ENCODE results near the gene ZNHIT1. TPM values are rescaled to one million over a fixed set of nuclear protein-coding genes. Genes with fewer than 3 reads are reported as not detected.

The ZNHIT1 gene
- total RNA-seq, 2 donors from 2014 or later = 65.3 to 69.6 TPM

GRCh38 chr7:101233907-101234547 lies 16.1 kb downstream of the ZNHIT1 start:
- Histone ChIP-seq H3K4me3 (no peak overlapping the region), H3K36me3 (no peaks in the 10 kb centered on the region), H3K27ac (no peak overlapping the region), H3K4me1 (peaks cover 0 to 39% of the 10 kb centered on the region in 2 donors), H3K27me3 (no peaks in the 10 kb centered on the region), H3K9me3 (no peaks in the 10 kb centered on the region)
- DNase-seq (ENCODE audit: low spot score) = no peak
- no peak for TF ChIP-seq CTCF (IDR thresholded peaks at IDR 0.05)

- Histone ChIP-seq H3K36me3 (peaks cover 4% of the 10 kb centered on the region), H3K4me1 (peaks cover 0 to 45% of the 10 kb centered on the region in 2 donors), H3K27ac (no peak overlapping the region), H3K4me3 (no peak overlapping the region), H3K27me3 (no peaks in the 10 kb centered on the region), H3K9me3 (no peaks in the 10 kb centered on the region)
- no peak for DNase-seq (ENCODE audit: low spot score)
- no peak for TF ChIP-seq CTCF (IDR thresholded peaks at IDR 0.05)
Observed at GRCh38 chr7:101234636-101235035, 16.7 kb downstream of the ZNHIT1 start.

- no peak overlapping the region for H3K27ac ChIP-seq
- H3K4me3 ChIP-seq = no peak overlapping the region
- H3K27me3 ChIP-seq = no peaks in the 10 kb centered on the region
- peak in 1 of 2 donors; percentile 42 for TF ChIP-seq CTCF (IDR thresholded peaks at IDR 0.05)
- peaks cover 8% of the 10 kb centered on the region for H3K36me3 ChIP-seq
- DNase-seq (ENCODE audit: low spot score) = no peak
- no peaks in the 10 kb centered on the region for H3K9me3 ChIP-seq
- peaks cover 0 to 49% of the 10 kb centered on the region in 2 donors for H3K4me1 ChIP-seq
Observed at GRCh38 chr7:101235050-101235449, 17.1 kb downstream of the ZNHIT1 start.

GRCh38 chr7:101235522-101235921 lies 17.6 kb downstream of the ZNHIT1 start:
- peaks cover 13% of the 10 kb centered on the region for H3K36me3 ChIP-seq
- DNase-seq (ENCODE audit: low spot score) = no peak
- H3K27me3 ChIP-seq = no peaks in the 10 kb centered on the region
- TF ChIP-seq CTCF (IDR thresholded peaks at IDR 0.05) = no peak
- no peak overlapping the region for H3K4me3 ChIP-seq
- no peaks in the 10 kb centered on the region for H3K9me3 ChIP-seq
- H3K4me1 ChIP-seq = peaks cover 0 to 54% of the 10 kb centered on the region in 2 donors
- H3K27ac ChIP-seq = no peak overlapping the region

- Histone ChIP-seq H3K36me3 (peaks cover 18% of the 10 kb centered on the region), H3K27me3 (no peaks in the 10 kb centered on the region), H3K9me3 (no peaks in the 10 kb centered on the region), H3K4me3 (peak overlapping the region in 1 of 2 donors; percentile 32), H3K4me1 (peaks cover 0 to 61% of the 10 kb centered on the region in 2 donors), H3K27ac (no peak overlapping the region)
- DNase-seq (ENCODE audit: low spot score) = no peak
- TF ChIP-seq CTCF (IDR thresholded peaks at IDR 0.05) = no peak
Observed at GRCh38 chr7:101236292-101236835, 18.4 kb downstream of the ZNHIT1 start.

Data from right atrium auricular region (tissue), 2 donors.